DND-41 (cell line): ENCODE results near the gene DNAJC16.

ENCODE experiments used
- EZH2 ChIP-seq: IDR thresholded peaks from 3 replicates; pipeline ENCODE4 v1.6.1; 2012; ENCODE audit warnings: borderline replicate concordance, low read depth, mild to moderate bottlenecking, moderate library complexity, low read length, inconsistent platforms; ENCODE audit not compliant: severe bottlenecking
- TF ChIP-seq, protein P1 (sequence below): IDR thresholded peaks from 2 replicates; pipeline ENCODE4 v1.5.1; 2012; ENCODE audit warnings: borderline replicate concordance, low read length, moderate library complexity, mild to moderate bottlenecking; ENCODE audit not compliant: poor library complexity, severe bottlenecking; ENCODE audit errors: extremely low read depth

DNA sequence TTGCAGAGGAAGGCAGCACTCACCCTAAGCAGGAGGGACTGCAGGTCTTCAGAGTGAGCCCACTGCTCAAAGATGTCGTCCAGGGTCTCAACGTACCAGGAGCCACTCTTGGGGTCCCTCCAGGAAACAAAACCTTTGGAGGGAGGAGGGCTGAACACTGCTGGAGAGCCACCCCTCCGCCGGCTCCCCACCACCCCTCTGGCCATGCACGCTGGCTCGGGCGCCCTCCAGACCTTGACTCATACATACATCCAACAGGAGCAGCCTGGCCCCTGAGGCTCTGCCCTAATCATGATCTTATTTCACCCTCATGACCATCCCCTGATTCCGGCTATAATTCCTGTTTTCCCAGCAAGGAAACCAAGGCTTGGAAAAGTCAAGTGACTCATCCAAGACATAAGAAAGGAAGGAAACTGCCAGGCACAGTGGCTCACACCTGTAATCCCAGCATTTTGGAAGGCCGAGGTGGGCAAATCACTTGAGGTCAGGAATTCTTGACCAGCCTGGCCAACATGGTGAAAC is 32.7 kb upstream of the DNAJC16 start:
- TF ChIP-seq, protein P1, sequence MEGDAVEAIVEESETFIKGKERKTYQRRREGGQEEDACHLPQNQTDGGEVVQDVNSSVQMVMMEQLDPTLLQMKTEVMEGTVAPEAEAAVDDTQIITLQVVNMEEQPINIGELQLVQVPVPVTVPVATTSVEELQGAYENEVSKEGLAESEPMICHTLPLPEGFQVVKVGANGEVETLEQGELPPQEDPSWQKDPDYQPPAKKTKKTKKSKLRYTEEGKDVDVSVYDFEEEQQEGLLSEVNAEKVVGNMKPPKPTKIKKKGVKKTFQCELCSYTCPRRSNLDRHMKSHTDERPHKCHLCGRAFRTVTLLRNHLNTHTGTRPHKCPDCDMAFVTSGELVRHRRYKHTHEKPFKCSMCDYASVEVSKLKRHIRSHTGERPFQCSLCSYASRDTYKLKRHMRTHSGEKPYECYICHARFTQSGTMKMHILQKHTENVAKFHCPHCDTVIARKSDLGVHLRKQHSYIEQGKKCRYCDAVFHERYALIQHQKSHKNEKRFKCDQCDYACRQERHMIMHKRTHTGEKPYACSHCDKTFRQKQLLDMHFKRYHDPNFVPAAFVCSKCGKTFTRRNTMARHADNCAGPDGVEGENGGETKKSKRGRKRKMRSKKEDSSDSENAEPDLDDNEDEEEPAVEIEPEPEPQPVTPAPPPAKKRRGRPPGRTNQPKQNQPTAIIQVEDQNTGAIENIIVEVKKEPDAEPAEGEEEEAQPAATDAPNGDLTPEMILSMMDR: no peak
- no peak for TF ChIP-seq EZH2
